Right lung (tissue), 5 donors: ENCODE data around the gene TNNC1. TPM values are rescaled to one million over a fixed set of nuclear protein-coding genes. Genes with fewer than 3 reads are reported as not detected.

ENCODE experiments used
- DNase-seq, 2 donors: peaks; one replicate each; pipeline ENCODE4 v3.0.0-alpha.2; 2013
- polyA plus RNA-seq, 5 donors: library from polyadenylated mRNA; unstranded; fragments of 120-200 nt; gene quantifications; one replicate each; pipeline versions ENCODE4 v1.2.1 to v1.2.3, GENCODE V29; 2013; ENCODE audit warnings: inconsistent platforms in 1 of 5, low replicate concordance in 1 of 5; ENCODE audit not compliant: insufficient read length in 5 of 5, insufficient read depth in 1 of 5

TNNC1 gene
- polyA plus RNA-seq, 5 donors, result 21.0 to 78.6 (median 31.2) TPM

GRCh38 chr3:52461874-52462273 lies 8.0 kb upstream of the TNNC1 start:
- no peak for DNase-seq

DNA sequence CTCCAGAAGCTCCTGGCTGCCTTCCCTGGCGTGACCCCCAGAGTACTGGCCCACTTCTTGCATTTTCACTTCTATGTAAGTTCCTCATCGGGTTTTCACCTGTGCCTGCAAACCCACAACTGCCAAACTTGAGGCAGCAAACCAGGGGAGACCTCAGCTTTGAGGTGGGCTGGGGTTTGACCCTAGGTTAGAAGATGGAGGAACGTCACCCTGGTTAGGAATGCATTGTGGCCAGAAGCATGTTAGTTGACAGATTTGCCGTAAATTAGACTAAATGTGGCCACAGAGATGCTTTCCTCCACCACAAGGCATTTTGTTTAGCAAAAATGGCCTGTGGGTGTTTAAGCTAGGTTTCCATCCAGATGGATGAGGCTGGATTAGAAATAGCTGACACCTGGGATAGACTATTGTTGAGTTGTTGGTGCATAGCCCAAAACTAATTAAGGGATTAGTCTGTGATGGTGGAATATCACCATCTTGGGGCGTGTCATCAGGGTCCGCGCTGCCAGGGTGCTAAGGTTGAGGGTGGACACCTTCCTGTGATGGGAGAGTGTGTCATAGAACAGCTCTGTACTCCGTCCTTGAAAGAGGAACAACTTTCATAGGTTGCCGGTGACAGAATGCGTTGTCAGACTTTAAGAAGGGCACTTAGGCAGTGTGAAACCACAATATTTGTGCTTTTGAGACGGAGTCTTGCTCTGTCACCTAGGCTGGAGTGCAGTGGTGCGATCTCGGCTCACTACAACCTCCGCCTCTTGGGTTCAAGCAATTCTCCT lies 5.1 kb upstream of the TNNC1 start:
- DNase-seq, result no peak

DNA sequence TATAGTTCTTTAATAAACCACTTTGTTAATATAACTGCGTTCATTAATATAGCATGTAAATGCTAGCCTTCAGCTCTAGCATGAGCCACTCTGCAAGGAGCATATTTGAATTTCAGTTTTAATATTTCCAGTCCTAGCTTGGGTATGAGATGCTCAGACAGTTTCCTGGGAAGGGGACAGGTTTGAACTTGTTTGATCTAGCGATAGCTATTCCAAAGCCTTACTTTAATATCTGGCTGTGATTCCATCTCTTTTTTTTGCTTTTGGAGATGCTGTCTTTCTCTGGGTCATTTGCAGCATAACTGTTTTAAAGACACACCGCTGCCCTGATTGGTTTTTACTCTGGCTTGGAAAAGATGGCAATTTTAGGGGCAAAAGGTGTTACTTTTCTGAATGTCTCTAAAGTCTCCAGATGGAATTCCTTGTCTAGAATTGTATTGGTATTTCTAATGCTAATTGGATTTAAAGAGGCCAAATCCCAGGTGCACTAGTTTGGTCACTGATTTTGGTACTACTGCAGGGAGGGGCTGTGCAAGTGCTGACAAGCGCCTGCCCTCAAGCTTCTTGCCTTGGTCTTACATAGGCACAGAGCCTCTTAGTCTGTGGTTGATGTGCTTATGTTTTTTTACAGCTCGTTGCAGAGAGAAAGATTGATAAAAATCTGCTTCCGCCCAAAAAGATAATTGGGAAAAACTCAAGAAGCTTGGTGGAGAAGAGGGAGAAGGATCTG lies 4.4 kb upstream of the TNNC1 start:
- no peak for DNase-seq

DNA sequence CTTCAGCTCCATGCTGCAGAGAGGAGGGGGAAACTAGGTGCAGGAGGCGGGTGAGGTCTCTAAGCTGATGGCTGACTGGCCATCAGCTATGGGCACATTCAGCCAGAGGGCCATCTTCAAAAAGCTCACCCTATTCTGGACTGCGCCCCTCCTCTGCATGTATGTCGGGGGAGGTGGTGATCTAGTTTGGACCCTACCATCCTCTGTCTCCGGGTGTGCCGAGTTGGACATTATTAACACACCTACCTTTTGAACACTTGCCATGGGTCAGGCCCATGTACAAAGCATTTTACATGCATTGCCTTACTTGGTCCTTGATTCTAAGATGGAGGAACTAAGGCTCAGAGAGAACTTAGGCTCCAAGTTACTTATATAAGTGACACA lies 3.0 kb upstream of the TNNC1 start:
- no peak for DNase-seq

GRCh38 chr3:52456169-52456799 lies 2.4 kb upstream of the TNNC1 start:
- DNase-seq, result peak; percentile 29 to 40

DNA sequence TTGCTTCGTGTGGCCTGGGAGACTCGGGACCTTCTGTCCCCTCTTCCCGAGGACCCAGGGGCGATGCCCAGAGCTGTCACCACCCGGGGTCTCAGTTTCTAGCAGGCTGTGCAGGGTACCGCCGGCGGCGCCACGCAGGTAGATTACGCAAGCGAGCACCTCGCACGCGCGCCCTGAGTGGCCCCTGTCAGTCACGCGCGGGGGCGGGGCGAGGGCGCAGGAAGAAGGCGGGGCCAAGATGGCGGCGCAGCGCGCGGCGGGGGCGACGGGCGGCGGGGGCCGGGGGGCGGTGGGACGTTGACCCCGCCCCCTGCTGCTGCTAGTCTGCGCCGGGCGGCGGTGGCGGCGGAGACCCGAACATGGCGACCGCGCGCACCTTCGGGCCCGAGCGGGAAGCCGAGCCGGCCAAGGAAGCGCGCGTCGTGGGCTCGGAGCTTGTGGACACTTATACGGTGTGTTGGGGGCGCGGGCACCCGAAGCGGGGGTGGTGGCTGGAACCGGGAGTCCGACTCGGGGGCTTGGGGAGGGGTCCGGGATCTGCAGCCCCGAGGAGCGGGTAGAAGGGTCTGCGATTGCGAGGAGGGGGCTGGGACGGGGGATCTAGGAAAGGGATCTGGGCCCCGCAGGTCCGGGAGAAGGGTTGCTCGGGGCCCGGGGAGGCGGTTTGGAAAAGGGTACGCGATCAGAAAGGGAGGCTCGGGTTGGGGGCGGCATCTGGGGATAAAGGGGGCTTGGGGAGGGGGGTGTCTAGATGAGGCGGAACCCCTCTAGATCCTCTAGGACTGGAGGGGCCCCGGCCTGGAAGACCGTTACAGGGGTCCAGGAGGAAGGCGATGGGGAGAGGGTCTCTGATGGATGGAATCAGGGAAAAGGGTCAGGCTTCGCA lies 1.7 kb upstream of the TNNC1 start, which contains the start of gene NISCH:
NISCH (plus strand) TSS at position 322 of the 886 bp plus-strand sequence; CDS start at position 360, 38 bp downstream.
- peak; percentile 78 to 85 for DNase-seq

GRCh38 chr3:52454938-52455282 lies 1.1 kb upstream of the TNNC1 start:
- DNase-seq, result no peak

DNA sequence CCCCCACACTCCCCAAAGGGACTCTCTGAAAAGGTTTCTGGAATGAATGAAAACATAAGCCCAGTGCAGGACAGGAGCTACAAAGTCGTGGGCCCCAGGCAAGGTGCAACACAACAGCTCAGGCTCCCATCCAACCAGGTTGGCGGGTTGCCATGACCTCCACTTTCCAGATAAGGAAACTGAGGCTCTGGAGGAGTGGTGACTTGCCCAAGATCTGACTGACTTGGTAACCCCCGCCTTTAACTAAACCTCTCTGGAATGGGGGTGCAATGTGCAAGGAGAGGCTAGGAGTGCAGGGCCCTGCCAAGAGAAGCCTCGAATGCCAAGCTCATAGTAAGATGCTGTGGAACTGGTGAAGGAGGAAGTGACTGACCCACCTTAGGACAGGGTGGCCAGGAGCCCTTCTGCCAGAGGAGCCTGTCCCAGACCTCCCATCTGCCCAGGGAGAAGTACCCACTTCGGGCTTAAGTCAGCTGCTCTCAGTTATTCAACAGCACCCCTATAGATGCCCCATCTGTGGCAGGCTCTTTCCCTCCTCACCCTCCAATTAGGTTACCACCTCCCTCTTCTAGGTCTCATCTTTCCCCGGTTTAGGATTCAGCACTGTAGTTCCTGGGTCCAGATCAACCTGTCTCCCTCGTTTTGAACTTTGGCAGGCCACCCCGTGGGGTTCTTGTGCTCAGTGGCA lies 553 bp upstream of the TNNC1 start:
- DNase-seq, result no peak

DNA sequence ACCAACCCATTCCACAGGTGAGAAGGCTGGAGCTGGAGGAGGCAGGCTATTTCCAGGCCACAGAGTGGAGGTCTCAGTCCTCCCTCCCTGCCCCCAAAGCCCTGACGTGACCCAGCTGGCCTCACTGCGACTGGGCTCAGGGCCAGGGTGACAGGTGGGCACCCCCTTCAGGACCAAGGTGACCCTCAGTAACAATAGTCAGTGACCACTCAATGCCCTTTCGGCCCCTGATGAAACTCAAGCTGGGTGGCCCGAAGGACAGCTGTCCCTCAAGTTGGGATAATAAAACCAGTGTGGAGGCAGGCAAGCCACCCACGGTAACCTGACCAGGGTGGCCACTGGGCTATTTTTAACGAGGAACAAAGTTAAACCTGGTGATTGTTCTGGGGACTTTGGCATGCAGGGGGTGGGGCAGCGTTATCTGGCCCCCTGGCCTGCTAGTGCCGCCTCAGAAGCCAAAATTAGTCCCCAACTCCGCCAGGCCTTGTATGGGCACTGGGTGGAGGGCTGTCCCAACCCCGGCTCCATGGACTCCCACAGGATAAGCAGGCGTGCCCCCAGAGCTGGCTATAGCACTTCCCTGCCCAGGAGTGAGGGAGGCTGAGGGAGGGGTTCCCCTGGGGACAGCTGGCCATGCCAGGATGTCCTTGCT lies 1.1 kb downstream of the TNNC1 start:
- DNase-seq, result no peak

DNA sequence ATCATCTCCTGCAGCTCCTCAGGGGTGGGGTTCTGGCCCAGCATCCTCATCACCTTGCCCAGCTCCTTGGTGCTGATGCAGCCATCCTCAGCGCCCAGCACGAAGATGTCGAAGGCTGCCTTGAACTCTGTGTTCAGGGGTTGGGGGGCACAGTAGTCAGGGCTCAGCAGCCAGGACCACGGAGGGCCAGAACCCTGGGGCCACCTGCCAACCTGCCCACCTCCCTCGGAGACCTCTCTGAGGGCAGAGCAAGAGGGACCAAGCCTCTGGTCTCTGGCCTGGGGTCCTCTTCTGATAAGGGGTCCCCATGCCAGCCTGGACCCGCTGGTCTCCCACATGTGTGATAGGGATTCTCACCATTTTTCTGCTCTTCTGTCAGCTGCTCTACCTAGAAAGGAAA lies 1.7 kb downstream of the TNNC1 start:
- DNase-seq, result no peak

GRCh38 chr3:52451237-52452083 lies 2.4 kb downstream of the TNNC1 start:
- DNase-seq, result no peak

- DNase-seq, result no peak
Observed at GRCh38 chr3:52450489-52451236, 3.2 kb downstream of the TNNC1 start.

DNA sequence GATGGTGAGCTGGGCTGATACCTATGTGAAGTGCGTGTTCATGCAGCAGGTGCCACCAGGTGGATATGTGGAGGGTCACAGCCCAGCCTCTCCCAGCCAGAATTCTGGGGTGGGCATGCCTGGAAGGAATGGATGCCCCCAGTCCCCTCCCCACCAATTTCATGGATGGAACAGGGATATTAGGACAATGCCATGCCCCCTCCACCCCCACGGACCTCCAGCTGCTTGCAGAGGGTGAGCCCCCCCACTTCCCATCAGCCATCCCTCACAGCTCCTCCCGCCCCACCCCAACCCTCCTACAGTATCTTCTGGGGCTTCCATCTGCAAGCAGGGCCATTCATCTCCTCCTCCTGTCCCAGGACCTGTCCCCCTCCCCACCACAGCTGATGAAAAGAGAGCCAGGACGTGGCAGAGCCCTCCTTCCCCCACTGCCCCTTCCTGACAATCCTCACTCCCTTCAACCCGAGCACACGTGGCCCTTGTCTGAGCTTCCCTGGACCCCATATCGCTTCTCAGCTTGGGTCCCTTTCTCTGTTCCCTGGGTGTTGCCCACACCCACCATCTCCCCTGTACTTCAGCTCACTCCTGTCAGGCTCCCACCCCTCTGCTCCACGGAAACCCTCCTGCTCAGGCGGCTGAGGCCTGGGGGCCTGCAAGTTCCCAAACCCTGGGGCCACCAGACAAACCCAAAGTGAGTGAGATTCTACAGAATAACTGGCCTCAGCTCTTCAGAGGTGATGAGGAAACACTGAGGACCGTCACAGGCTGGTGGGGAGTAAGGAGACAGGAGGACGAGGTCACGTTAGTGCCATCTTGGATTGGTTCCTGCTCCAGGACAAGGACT lies 6.1 kb downstream of the TNNC1 start:
- no peak for DNase-seq

DNA sequence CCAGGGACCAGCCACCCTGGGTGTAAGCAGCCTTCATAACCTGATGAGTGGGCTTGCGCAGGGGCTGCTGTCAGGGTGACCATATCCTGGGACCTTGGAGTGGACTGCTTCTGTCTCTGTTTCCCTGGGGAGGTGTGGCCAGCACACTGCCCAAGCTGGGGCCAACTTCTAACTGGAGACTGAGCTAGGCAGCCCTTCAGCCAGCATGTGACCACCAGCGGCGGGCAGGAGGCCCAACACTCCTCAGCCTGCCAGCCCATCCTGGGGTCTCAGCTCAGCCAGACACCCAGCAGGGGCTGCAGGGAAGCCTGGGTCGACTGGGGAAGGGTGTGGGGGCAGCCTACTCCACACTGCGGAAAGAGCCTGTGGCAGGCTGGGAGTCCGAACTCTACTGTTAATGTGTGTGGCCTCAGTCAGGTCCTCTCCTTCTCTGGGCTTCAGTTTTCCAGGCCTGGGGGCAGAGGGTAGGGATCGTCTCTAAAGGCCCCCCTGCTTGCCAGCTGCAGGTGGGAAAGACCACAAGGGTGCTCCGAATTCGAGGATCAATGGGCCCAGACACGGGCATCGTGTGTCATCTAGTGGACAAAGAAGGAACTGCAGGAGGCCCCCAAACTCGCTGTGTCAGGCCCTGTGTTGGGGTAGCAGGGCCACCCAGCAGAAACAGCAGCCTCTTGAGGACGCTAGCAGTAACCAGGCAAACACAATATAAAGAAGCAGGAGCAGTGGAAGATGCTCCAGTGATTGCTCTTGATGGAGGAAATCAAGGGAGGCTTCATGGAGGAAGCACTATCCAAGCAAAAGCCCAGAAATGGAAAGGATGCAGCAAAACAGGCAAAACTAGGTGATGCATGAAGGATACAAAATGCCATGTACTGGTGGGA lies 7.0 kb downstream of the TNNC1 start:
- DNase-seq, result peak in 1 of 2 donors; percentile 57

- DNase-seq, result no peak
Observed at GRCh38 chr3:52446042-52446441, 7.8 kb downstream of the TNNC1 start.

DNA sequence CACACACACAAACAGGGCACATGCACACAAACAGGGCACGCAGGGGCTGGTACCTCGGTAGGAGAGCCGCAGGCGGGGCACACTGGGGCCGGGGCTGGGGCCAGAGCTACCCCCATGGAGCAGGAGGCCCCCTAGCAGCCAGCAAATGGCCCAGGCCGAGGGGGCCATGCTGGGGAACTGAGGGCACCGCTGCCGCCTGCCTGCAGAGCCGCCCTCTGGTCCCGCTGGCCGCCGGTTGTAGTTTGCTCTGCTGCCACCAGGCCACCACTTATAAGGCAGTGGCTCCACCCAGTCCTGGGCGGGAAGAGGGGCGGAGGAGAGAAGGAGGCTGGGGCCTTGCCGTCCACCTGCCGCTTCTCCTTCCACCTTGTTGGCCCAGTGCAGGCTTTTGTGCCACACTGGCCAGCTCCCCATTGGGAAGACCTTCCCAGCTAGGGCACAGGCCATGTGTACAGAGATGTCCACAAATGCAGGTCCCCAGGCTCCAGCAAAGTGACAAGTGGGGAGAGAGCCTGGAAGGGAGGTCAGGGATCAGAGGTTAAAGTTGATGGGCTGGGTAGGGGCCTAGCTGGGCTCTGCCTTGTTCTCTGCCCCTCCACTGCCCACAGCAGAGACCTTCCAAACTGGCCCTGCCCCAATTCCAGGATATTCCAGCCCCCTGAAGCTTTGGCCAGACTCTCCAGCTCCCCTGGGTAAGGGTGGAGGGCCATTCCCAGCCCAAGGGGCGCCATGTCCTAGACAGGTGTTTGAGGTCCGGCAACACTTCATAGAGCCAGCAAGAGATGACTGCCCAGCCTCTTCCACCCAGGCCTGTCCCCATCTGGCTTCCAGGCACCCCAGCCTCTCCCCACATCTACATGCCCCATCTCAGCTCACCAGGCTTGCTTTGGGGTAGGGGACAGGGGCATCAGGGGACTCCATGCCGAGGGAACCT lies 8.7 kb downstream of the TNNC1 start, which contains the start of gene SEMA3G:
SEMA3G (minus strand) TSS at position 244 of the 934 bp plus-strand sequence; CDS start at position 168, 76 bp downstream.
- DNase-seq, result no peak
